Hepatocyte (in vitro differentiated cells): Measurements from ENCODE around the gene S100A14. TPM values are rescaled to one million over a fixed set of nuclear protein-coding genes. Genes with fewer than 3 reads are reported as not detected.

Source experiments
- DNase-seq: peaks from one replicate; pipeline ENCODE4 v3.0.0-alpha.2; 2016; ENCODE audit warnings: low spot score
- H2AFZ ChIP-seq: fragments of 200-600 bp; sonication (generic); 2 replicates; pipeline ENCODE4 v1.6.0; 2016; ENCODE audit warnings: antibody characterized with exemption, mild to moderate bottlenecking
- H3K27ac ChIP-seq: fragments of 200-600 bp; sonication (generic); 2 replicates; pipeline ENCODE4 v1.5.1; 2016; ENCODE audit warnings: mild to moderate bottlenecking
- H3K27me3 ChIP-seq: fragments of 200-600 bp; sonication (generic); 2 replicates; pipeline ENCODE4 v1.6.1; 2016
- H3K36me3 ChIP-seq: fragments of 200-600 bp; sonication (generic); replicated peaks from 2 replicates; pipeline ENCODE4 v1.5.1; 2016; ENCODE audit warnings: low read depth; ENCODE audit not compliant: insufficient read depth
- H3K4me1 ChIP-seq: fragments of 200-600 bp; sonication (generic); 2 replicates; pipeline ENCODE4 v1.5.1; 2016; ENCODE audit warnings: mild to moderate bottlenecking, moderate library complexity; ENCODE audit not compliant: insufficient read depth
- H3K4me2 ChIP-seq: fragments of 200-600 bp; sonication (generic); 2 replicates; pipeline ENCODE4 v1.6.0; 2016
- H3K4me3 ChIP-seq: fragments of 200-600 bp; sonication (generic); 2 replicates; pipeline ENCODE4 v1.5.1; 2016; ENCODE audit warnings: mild to moderate bottlenecking
- H3K79me2 ChIP-seq: fragments of 200-600 bp; sonication (generic); 2 replicates; pipeline ENCODE4 v1.6.0; 2017; ENCODE audit warnings: mild to moderate bottlenecking
- H3K9me2 ChIP-seq: fragments of 200-600 bp; sonication (generic); replicated peaks from 2 replicates; pipeline ENCODE4 v1.6.0; 2017; ENCODE audit warnings: mild to moderate bottlenecking; ENCODE audit not compliant: insufficient read depth
- H3K9me3 ChIP-seq: fragments of 200-600 bp; sonication (generic); 2 replicates; pipeline ENCODE4 v1.5.1; 2016; ENCODE audit warnings: low read depth, mild to moderate bottlenecking
- H4K20me1 ChIP-seq: fragments of 200-600 bp; sonication (generic); 2 replicates; pipeline ENCODE4 v1.6.0; 2016; ENCODE audit warnings: mild to moderate bottlenecking; ENCODE audit not compliant: insufficient read depth, poor library complexity, severe bottlenecking
- CTCF ChIP-seq: fragments of 200-600 bp; sonication (generic); IDR thresholded peaks from 2 replicates; pipeline ENCODE4 v1.5.1; 2016; ENCODE audit warnings: antibody characterized with exemption, mild to moderate bottlenecking; ENCODE audit not compliant: poor library complexity
- EZH2 ChIP-seq: fragments of 200-600 bp; sonication (generic); IDR thresholded peaks from 2 replicates; pipeline ENCODE4 v1.6.1; 2016; ENCODE audit warnings: antibody characterized with exemption, mild to moderate bottlenecking, borderline replicate concordance
- EZH2phosphoT487 ChIP-seq: fragments of 200-600 bp; sonication (generic); IDR thresholded peaks from one replicate; pipeline ENCODE4 v1.6.1; 2018; ENCODE audit warnings: antibody characterized with exemption, mild to moderate bottlenecking, low read depth, moderate library complexity; ENCODE audit not compliant: unreplicated experiment, severe bottlenecking
- WGBS: methylation state at CpG from one replicate; pipeline ENCODE4 v1.1.6; 2016; ENCODE audit warnings: low lambda C conversion rate; ENCODE audit errors: missing lambda C conversion rate; 5-methylcytosine and 5-hydroxymethylcytosine counted together
- polyA plus RNA-seq: library from polyadenylated mRNA; unstranded; fragments of >200 nt; fragmentation: Nextera tagmentation; extraction: Ambion mirVana; gene quantifications from 2 replicates; pipeline ENCODE4 v1.2.1, GENCODE V29; 2016
- total RNA-seq: library from RNA; depleted of rRNA; stranded (reverse); fragments of >200 nt; gene quantifications from 2 replicates; pipeline ENCODE4 v1.2.3, GENCODE V29; 2014

The S100A14 gene
- total and polyA plus RNA-seq, 2 experiments from 2014 or later, result 94.9 to 112 TPM

GRCh38 chr1:153651771-153652170, 35.6 kb upstream of the S100A14 start:
- Histone ChIP-seq H2AFZ (no peak overlapping the region), H3K27me3 (no peaks in the 10 kb centered on the region), H3K36me3 (no peaks in the 10 kb centered on the region), H4K20me1 (no peaks in the 10 kb centered on the region), H3K4me3 (no peak overlapping the region), H3K9me3 (no peaks in the 10 kb centered on the region), H3K79me2 (no peaks in the 10 kb centered on the region), H3K9me2 (no peaks in the 10 kb centered on the region), H3K27ac (no peak overlapping the region), H3K4me1 (no peaks in the 10 kb centered on the region), H3K4me2 (no peak overlapping the region)
- TF ChIP-seq EZH2phosphoT487 (no peak), CTCF (no peak), EZH2 (no peak)
- WGBS, result 81% methylated on average over 1 of the region's 1 CpG
- DNase-seq, result no peak

- Histone ChIP-seq H3K79me2 (peaks cover 3% of the 10 kb centered on the region), H3K9me2 (no peaks in the 10 kb centered on the region), H4K20me1 (no peaks in the 10 kb centered on the region), H3K9me3 (no peaks in the 10 kb centered on the region), H3K4me2 (no peak overlapping the region), H3K36me3 (peaks cover 8% of the 10 kb centered on the region), H3K4me1 (peaks cover 2% of the 10 kb centered on the region), H3K4me3 (no peak overlapping the region), H2AFZ (no peak overlapping the region), H3K27me3 (no peaks in the 10 kb centered on the region), H3K27ac (no peak overlapping the region)
- 93% methylated on average over 2 of the region's 2 CpGs for WGBS
- DNase-seq, result no peak
- no peak for TF ChIP-seq CTCF
- no peak for TF ChIP-seq EZH2phosphoT487
- no peak for TF ChIP-seq EZH2
Measured at GRCh38 chr1:153649863-153650235, 33.7 kb upstream of the S100A14 start.

- peak; percentile 11 for DNase-seq
- WGBS, result 63% methylated on average over 3 of the region's 3 CpGs
- Histone ChIP-seq H3K4me2 (no peak overlapping the region), H3K4me1 (peaks cover 7% of the 10 kb centered on the region), H3K79me2 (peaks cover 3% of the 10 kb centered on the region), H3K27me3 (no peaks in the 10 kb centered on the region), H3K4me3 (no peak overlapping the region), H2AFZ (no peak overlapping the region), H4K20me1 (no peaks in the 10 kb centered on the region), H3K36me3 (peaks cover 8% of the 10 kb centered on the region), H3K9me3 (no peaks in the 10 kb centered on the region), H3K9me2 (no peaks in the 10 kb centered on the region), H3K27ac (no peak overlapping the region)
- TF ChIP-seq EZH2 (no peak), CTCF (no peak), EZH2phosphoT487 (no peak)
Measured at GRCh38 chr1:153649137-153649862, 33.2 kb upstream of the S100A14 start.
